ENCODE results near the gene CRMP1. TPM values are rescaled to one million over a fixed set of nuclear protein-coding genes. Genes with fewer than 3 reads are reported as not detected.

Gene CRMP1
- total and polyA plus RNA-seq, 2 of the 8 experiments (the other 6 are each of a cell fraction or from before 2014, with no cell fraction given), result 120 to 131 TPM

GRCh38 chr4:5858020-5858769, 34.7 kb downstream of the CRMP1 start (continued):
- TF ChIP-seq CHD7 (IDR thresholded peaks at IDR 0.05; ENCODE audit: insufficient replicate concordance, low read length), result no peak

Measured in H1 (cell line).